DMS 273 treated with DMSO at 0.1 percent for 48 hours (cell line): ENCODE measurements around the gene TMX1.

Experiments
- DNase-seq: peaks from one replicate; lab custom pipeline; 2025; lab: John Stamatoyannopoulos, UW

TMX1 gene

GRCh38 chr14:51242545-51243490, 2.8 kb downstream of the TMX1 start:
- DNase-seq, result no peak

DNA sequence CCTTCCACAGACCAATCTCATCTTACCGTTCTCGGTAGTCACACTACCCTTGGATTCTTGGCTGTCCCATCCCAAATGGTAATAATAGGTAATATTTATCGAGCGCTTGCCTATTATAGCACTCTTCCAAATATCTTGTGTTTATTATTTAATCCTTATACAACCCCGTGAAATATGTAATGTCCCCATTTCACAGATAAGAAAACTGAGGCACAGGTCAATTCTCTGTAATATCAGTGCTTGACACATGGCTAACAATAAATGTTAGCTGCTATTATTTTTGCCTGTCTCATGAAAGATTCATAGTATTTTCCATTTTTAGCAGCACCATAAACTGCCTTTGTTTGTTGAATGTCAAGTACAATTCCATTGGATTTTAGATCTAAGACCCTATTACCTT, 4.5 kb downstream of the TMX1 start:
- no peak for DNase-seq

GRCh38 chr14:51246032-51246431, 6.0 kb downstream of the TMX1 start:
- DNase-seq, result no peak

DNA sequence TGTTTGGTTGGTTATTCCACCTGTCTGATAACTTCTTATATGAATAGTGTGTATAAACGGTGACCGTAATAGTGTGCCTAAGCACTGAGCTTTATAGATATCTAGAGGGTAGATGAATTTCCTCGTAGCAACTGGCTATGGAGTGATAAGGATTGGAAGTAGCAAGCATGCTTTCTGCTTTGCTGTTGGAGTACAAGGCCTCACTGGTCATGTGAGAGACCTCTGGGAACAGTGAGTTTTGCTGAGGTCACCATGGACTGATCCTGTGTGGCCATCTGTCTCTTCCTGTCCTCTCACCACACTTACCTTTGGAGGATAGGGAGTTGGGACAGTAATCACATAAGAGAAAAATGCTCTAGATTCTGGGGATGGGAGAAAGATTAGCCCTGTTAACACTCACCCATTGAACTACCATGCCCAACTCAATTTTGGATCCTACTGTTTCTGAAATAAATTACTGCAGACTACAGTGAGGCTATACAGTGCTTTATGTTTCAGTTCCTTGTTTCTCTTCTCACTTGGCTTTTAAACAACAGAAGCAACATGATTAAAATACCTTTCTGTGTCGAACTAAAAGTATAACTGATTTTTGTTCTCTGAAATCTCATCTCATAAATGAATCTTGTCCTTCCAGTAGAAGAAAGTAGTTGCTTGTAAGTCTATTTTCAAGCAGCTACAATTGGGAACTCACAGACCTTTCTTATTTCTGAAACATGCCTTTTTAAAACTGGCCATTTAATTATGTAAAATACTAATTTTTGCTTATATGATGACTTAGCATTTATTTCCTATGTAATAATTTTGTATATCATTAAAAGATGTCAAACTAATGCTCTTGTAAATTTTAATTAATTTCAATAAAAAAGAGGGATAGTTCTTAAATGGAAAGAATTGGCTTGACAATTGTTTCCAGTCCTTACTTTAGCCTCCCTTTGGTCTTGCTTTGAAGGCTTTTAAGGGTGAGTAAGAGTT, 8.3 kb downstream of the TMX1 start:
- no peak for DNase-seq

DNA sequence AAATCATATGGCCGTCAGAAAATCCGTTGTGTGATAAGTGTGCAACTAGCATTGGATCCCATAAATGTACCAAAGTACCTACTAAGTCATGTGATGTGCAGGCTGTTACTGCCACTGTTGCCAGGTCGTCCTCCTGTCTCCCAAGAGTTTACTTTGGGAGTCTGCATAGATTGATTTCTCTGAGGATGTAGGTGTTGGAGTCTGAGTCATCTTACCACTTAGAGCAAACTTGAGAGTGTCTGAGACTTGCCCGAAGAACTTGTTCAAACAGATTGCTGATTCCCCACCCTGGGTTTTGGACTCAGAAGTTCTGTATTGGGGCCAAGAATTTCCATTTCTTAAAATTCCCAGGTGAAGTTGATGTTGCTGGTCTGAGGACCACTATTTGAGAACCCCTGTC, 11.4 kb downstream of the TMX1 start:
- DNase-seq, result no peak

DNA sequence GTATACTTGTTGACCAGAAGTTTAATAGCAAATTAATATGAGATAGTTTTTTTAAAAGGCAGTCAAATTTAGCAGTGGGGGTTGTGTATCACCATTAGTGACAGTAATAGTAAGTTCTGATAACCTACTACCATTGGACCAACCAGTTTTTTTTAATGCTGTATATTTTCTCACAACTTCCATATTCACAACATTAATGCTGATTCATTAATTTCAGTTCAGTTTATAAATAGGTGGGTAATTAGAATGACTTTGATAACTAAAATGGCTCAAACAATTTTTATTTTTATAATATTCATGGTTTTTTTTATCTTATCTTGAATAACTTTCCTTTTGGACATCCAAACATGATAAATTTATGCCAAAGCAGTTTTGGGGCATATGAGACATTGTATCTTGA, 13.8 kb downstream of the TMX1 start:
- no peak for DNase-seq

GRCh38 chr14:51258280-51258679, 18.2 kb downstream of the TMX1 start:
- DNase-seq, result no peak

DNA sequence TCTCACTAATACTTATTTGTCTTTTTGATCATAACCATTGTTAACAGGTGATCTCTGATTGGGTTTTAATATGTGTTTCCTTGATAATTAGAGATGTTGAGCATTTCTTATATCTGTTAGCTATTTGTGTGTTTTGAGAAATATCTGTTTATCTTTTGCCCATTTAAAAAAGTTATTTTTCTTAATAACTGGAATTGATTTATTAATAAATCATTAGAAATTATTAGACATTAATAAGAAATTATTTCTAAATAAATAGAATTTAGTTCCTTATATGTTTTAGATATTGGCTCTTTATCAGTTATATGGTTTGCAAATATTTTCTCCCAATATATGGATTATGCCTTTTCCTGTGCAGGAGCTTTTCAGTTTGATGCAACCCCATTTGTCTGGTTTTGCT, 18.7 kb downstream of the TMX1 start:
- DNase-seq, result no peak

- no peak for DNase-seq
Observed at GRCh38 chr14:51260225-51260624, 20.2 kb downstream of the TMX1 start.

DNA sequence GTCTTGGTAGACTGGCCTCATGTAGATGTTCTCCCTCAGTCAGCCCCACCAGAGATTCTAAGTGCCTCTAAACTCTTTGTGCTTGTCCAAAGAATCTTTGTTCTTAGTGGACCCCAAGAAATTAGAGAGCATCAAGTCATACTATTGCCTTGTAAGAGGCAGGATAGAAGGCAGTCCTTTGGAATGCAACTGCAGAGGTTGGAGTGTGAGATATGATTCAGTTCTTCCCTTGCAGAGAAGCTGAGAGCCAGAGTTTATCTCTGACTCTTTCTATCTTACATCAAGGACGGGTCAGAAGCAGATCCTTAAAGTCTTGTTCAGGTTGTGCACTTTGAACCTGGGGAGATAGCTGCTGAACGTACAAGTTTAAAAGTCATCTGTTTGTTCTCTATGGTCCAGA, 21.1 kb downstream of the TMX1 start:
- no peak for DNase-seq

DNA sequence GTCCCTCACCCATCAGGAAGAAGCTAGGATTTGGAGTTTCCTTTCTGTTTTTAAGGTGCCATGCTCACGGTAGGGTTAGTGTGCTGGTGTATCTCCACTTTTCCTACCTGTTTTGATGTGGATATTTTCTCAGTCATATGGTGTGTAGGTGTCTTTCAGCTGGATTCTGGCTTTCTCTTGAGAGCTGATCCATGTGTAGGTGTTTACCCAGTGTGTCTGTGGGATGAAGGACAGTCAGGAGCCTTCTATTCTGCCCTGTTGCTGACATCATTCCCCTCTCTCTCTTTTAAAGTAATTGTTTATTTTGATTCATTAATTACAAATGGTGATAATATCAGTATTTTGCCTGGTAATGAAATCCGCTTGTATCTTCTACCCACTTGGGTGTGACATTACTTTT, 22.8 kb downstream of the TMX1 start:
- DNase-seq, result no peak

DNA sequence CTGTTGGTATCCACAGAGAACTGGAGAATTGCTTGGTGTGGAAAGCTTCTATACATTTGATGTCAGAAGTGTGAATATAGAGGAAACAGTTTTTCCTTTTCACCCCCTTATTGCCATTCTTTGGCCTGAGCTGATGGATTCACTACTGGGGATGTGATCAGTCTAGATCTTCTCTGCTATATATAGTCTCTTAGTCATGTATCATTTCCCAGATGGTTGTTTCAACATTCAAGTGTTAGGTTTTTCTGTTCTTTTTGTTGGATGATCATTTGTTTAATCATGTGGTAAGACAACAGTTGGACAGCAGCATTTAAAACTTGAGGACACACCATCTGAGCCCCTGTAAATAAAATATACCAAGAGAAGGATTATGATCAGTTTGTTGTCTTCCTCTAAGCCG, 29.6 kb downstream of the TMX1 start:
- DNase-seq, result no peak

GRCh38 chr14:51276605-51277004, 36.6 kb downstream of the TMX1 start:
- no peak for DNase-seq

- DNase-seq, result no peak
Observed at GRCh38 chr14:51277753-51278415, 37.8 kb downstream of the TMX1 start.

- no peak for DNase-seq
Observed at GRCh38 chr14:51282517-51282916, 42.5 kb downstream of the TMX1 start.

DNA sequence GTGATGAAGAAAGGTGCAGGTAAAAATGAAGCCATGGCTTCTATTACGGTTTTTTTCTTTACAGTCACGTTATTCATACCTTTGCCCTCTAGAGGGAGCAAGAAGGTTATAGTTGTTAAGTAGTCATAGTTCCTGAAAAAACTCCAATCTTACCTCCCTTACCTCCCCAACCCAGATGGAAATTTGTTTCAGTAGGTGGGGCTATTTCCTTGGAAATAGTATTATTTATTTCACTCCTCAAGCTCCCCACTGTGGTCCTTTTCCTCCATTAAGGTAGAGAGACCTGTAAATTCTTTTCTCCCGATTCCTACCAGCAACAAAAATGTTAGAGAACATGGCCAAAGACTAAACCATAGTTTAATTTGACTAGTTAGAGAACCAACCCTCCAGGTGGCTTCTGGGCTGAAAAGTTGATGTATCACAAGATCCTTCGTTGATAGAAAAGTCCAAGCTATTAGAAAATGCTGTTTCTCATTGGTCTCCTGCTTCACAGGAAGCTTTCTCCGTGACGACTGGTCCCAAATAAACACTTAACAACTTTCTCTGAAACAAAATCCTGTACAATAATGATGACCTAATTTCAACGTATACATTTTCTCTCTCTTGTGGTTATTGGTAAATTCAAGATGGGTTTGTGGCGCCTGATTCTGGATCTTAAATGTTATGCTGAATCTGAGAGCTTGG, 43.5 kb downstream of the TMX1 start:
- DNase-seq, result peak; percentile 88

DNA sequence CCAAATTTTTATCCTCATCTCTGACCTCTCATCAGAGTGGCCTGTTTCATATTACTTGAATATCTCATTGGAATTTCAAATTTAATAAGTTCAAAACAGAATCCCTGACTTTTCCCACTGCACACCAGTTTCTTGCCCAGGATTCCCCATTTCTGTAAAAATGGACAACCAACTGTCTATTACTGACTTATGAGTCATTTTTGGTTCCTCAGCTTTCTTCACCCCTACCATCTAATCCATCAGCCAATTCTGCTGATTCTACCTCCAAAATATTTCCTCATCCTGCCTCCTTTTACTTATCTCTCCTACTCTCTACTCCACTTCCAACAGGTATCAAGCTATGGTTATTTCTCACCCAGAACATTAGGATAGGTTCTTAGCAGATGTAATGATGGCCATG, 44.2 kb downstream of the TMX1 start:
- no peak for DNase-seq

GRCh38 chr14:51285120-51285519, 45.1 kb downstream of the TMX1 start:
- DNase-seq, result no peak

DNA sequence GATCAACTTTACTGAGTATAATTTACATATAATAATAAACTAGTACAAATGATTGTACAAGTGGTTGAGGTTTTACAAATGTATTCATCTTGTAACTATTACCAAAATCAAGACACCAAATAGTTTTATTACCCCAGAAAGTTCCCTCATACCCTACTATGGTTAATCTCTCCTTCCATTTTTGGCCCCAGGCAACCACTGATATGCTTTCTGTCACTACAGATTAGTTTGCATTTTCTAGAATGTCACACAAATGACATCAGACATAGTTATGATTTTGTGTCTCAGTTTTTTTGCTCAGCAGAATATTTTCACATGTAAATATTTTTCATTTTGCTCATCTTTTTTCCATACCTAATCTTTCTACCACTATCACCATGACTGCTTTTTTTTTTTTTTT, 49.1 kb downstream of the TMX1 start:
- DNase-seq, result no peak

DNA sequence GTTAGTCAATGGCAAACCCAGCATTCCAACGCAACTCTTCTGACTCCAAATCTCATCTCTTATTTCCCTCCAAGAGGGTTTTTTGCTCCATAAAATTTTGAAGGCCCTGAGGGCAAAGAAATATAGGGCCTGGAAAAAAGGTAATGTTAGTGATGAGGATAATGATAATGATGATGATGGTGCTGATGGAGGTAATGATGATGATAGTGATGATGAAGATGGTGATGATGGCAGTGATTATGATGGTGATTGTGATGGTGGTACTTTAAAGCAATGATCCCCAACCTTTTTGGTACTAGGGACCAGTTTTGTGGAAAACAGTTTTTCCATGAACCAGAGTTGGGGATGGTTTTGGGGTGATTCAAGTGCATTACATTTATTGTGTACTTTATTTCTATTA, 50.1 kb downstream of the TMX1 start:
- no peak for DNase-seq

DNA sequence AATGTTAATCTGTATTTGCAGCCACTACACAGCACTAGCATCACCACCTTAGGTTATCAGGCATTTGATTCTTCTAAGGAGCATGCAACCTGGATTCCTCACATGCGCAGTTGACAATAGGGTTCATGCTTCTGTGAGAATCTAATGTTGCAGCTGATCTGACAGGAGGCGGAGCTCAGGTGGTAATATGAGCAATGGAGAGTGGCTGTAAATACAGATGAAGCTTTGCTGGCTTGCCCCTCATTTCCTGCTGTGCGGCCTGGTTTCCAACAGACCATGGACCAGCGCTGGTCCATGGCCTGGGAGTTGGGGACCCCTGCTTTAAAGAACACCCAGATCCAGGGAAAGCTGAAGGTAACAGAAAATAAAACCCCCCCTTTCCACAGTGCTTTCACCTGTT, 51.0 kb downstream of the TMX1 start:
- no peak for DNase-seq
